GM12878 (cell line): ENCODE measurements around the gene RIT1. TPM values are rescaled to one million over a fixed set of nuclear protein-coding genes. Genes with fewer than 3 reads are reported as not detected.
A peak's percentile ranks its signal among the peaks of the same experiment; 100 is the strongest.

Experiments
- ASH2L ChIP-seq: fragments of 300-600, 200-600 bp; sonication (generic); IDR thresholded peaks from 2 replicates; pipeline ENCODE4 v1.6.1; 2017; ENCODE audit warnings: low read depth, mild to moderate bottlenecking, borderline replicate concordance
- BHLHE40 ChIP-seq, 2 experiments: fragments of 450-650 bp in 1 of 2; IDR thresholded peaks; 2 replicates each; pipeline ENCODE4 v1.6.1; 2011 to 2017; ENCODE audit warnings: low read depth in 2 of 2, borderline replicate concordance in 1 of 2, improper control_type of control experiment in 1 of 2, low read length in 1 of 2, mild to moderate bottlenecking in 1 of 2
- CBX3 ChIP-seq: fragments of 200-600 bp; sonication (generic); IDR thresholded peaks from 2 replicates; pipeline ENCODE4 v1.6.1; 2016; ENCODE audit warnings: low read depth, borderline replicate concordance
- CHD1 ChIP-seq: IDR thresholded peaks from 2 replicates; pipeline ENCODE4 v1.6.1; 2012; ENCODE audit warnings: low read depth, low read length, improper control_type of control experiment
- CHD4 ChIP-seq: fragments of 200-600 bp; sonication (generic); IDR thresholded peaks from 2 replicates; pipeline ENCODE4 v1.6.1; 2016; ENCODE audit warnings: mild to moderate bottlenecking
- DPF2 ChIP-seq: fragments of 450-650 bp; IDR thresholded peaks from 2 replicates; pipeline ENCODE4 v1.6.1; 2017; ENCODE audit warnings: mild to moderate bottlenecking
- E4F1 ChIP-seq: fragments of 450-650 bp; IDR thresholded peaks from 2 replicates; pipeline ENCODE4 v1.6.1; 2018; ENCODE audit warnings: borderline replicate concordance, mild to moderate bottlenecking; ENCODE audit not compliant: partially characterized antibody
- ESRRA ChIP-seq: IDR thresholded peaks from 2 replicates; pipeline ENCODE4 v1.6.1; 2012; ENCODE audit warnings: mild to moderate bottlenecking, low read length, improper control_type of control experiment
- MLLT1 ChIP-seq: fragments of 450-650 bp; IDR thresholded peaks from 2 replicates; pipeline ENCODE4 v1.6.1; 2016; ENCODE audit warnings: mild to moderate bottlenecking
- MTA2 ChIP-seq: fragments of 450-650 bp; IDR thresholded peaks from 2 replicates; pipeline ENCODE4 v1.6.1; 2016; ENCODE audit warnings: low read depth, mild to moderate bottlenecking, moderate library complexity
- MTA3 ChIP-seq: IDR thresholded peaks from 2 replicates; pipeline ENCODE4 v1.6.1; 2012; ENCODE audit warnings: low read length, inconsistent platforms, borderline replicate concordance
- MXI1 ChIP-seq: fragments of 150-350 bp; IDR thresholded peaks from 2 replicates; pipeline ENCODE4 v1.6.1; 2011; ENCODE audit warnings: low read depth, mild to moderate bottlenecking, inconsistent platforms, low read length, improper control_type of control experiment
- NR2F1 ChIP-seq: fragments of 450-650 bp; conservative IDR thresholded peaks from 2 replicates; pipeline ENCODE4 v1.6.1; 2017; ENCODE audit warnings: mild to moderate bottlenecking
- NRF1 ChIP-seq: conservative IDR thresholded peaks from 2 replicates; pipeline ENCODE4 v1.6.1; 2011; ENCODE audit warnings: mild to moderate bottlenecking, low read depth, low read length, improper control_type of control experiment
- PAX8 ChIP-seq: fragments of 450-650 bp; IDR thresholded peaks from 2 replicates; pipeline ENCODE4 v1.6.1; 2017; ENCODE audit warnings: mild to moderate bottlenecking, moderate library complexity
- POLR2A ChIP-seq: IDR thresholded peaks from 2 replicates; pipeline ENCODE4 v1.6.1; 2011; ENCODE audit warnings: low read depth, mild to moderate bottlenecking, low read length
- POLR2AphosphoS5 ChIP-seq: IDR thresholded peaks from 2 replicates; pipeline ENCODE4 v1.6.1; 2011; ENCODE audit warnings: mild to moderate bottlenecking, low read length, inconsistent platforms
- POU2F2 ChIP-seq: IDR thresholded peaks from 3 replicates; pipeline ENCODE4 v1.6.1; 2011; ENCODE audit warnings: low read depth, mild to moderate bottlenecking, low read length, borderline replicate concordance
- SIX5 ChIP-seq: IDR thresholded peaks from 2 replicates; pipeline ENCODE4 v1.6.1; 2011; ENCODE audit warnings: mild to moderate bottlenecking, low read depth, low read length, moderate library complexity; ENCODE audit not compliant: severe bottlenecking
- TCF7 ChIP-seq: IDR thresholded peaks from 2 replicates; pipeline ENCODE4 v1.6.1; 2014; ENCODE audit warnings: antibody characterized with exemption, borderline replicate concordance
- YY1 ChIP-seq: IDR thresholded peaks from 2 replicates; pipeline ENCODE4 v1.6.1; 2011; ENCODE audit warnings: low read depth, mild to moderate bottlenecking, low read length
- ZBED1 ChIP-seq: IDR thresholded peaks from 2 replicates; pipeline ENCODE4 v1.6.1; 2016; ENCODE audit warnings: borderline replicate concordance
- ZBTB11 ChIP-seq: fragments of 450-650 bp; formaldehyde crosslinking; IDR thresholded peaks from 2 replicates; pipeline ENCODE4 v1.5.0; 2022; ENCODE audit warnings: mild to moderate bottlenecking, missing genetic modification characterization
- ZNF207 ChIP-seq: fragments of 450-650 bp; IDR thresholded peaks from 2 replicates; pipeline ENCODE4 v1.6.1; 2014; ENCODE audit warnings: antibody characterized with exemption, mild to moderate bottlenecking, borderline replicate concordance
- polyA plus RNA-seq, 11 experiments: library from polyadenylated mRNA; depleted of rRNA in 4 of 11; unstranded in 6 of 11; stranded (reverse) in 5 of 11; fragments of >200 nt; fragmentation: Nextera tagmentation in 4 of 11; fragmentation: Illumina TruSeq in 1 of 11; extraction: Ambion mirVana in 4 of 11; extraction: Trizol in 1 of 11; gene quantifications; 1 replicate in 1 of 11; 2 replicates in 10 of 11; pipeline versions ENCODE4 v1.2.1 to v1.2.3, GENCODE V29; 2011 to 2016; ENCODE audit warnings: inconsistent platforms in 2 of 11, missing spikeins in 2 of 11, low read depth in 1 of 11
- total RNA-seq, 4 experiments: library from RNA; depleted of rRNA in 3 of 4; stranded (reverse); fragments of >200 nt in 3 of 4; fragmentation: Illumina TruSeq in 1 of 4; extraction: Trizol in 1 of 4; gene quantifications; 2 replicates each; pipeline versions ENCODE4 v1.2.1 to v1.2.3, GENCODE V29; 2013 to 2021

Gene RIT1
- total and polyA plus RNA-seq, 10 of the 15 experiments (the other 5 are each of a cell fraction or from before 2014, with no cell fraction given) = 6.8 to 61.5 (median 13.7) TPM

GRCh38 chr1:155934097-155934935 is 23.2 kb upstream of the RIT1 start, which contains the start of gene KHDC4 (continued):
- peak; percentile 71 for TF ChIP-seq SIX5
- TF ChIP-seq BHLHE40 (IDR thresholded peaks at IDR 0.05; ENCODE audit: borderline replicate concordance in 1 of 2, low read depth in 2 of 2, low read length in 1 of 2) = no peak; a peak in 1 of 4 replicates
- no peak for TF ChIP-seq CHD4
- TF ChIP-seq MTA3 = no peak; the same call in 1 of the 2 replicates
- peak; percentile 89 for TF ChIP-seq E4F1
- peak; percentile 99 for TF ChIP-seq POLR2AphosphoS5
- TF ChIP-seq YY1 = peak; percentile 99
- peak; percentile 82 for TF ChIP-seq MLLT1
- TF ChIP-seq ZBTB11 (CRISPR knock-in tag) = no peak
- no peak for TF ChIP-seq CBX3
- 0 out of 2 replicates have a peak, but pooled peaks have one; percentile 46 for TF ChIP-seq ZNF207
- peak; percentile 24; the same call in 1 of the 2 replicates for TF ChIP-seq DPF2
- TF ChIP-seq TCF7 = no peak
- no peak; the same call in 1 of the 2 replicates for TF ChIP-seq ASH2L
- no peak for TF ChIP-seq NR2F1
- peak; percentile 64; the same call in 2 of the 3 replicates for TF ChIP-seq POU2F2
- peak; percentile 18; the same call in 1 of the 2 replicates for TF ChIP-seq ESRRA
- no peak for TF ChIP-seq NRF1
- peak; percentile 100 for TF ChIP-seq POLR2A
- TF ChIP-seq ZBED1 = 0 out of 2 replicates have a peak, but pooled peaks have one; percentile 21
- TF ChIP-seq PAX8 = peak; percentile 89; the same call in 1 of the 2 replicates
- TF ChIP-seq CHD1 = no peak
- TF ChIP-seq MXI1 = peak; percentile 78
- peak; percentile 87 for TF ChIP-seq MTA2
